ENCODE data around the gene SCNN1A. TPM values are rescaled to one million over a fixed set of nuclear protein-coding genes. Genes with fewer than 3 reads are reported as not detected.
A peak's percentile ranks its signal among the peaks of the same experiment; 100 is the strongest.

The SCNN1A gene
- total and polyA plus RNA-seq, 7 experiments from 2014 or later = 0.22 to 5.3 (median 1.6) TPM

- Histone ChIP-seq H3K36me3 (ENCODE audit: control insufficient read depth in 2 of 3, insufficient read depth in 3 of 3, low read length in 3 of 3) (no peaks in the 10 kb centered on the region), H3K4me3 (ENCODE audit: low read length) (no peak overlapping the region), H3K27me3 (ENCODE audit: control insufficient read depth in 2 of 2, insufficient read depth in 2 of 2, low read length in 2 of 2) (no peaks in the 10 kb centered on the region), H3K4me1 (ENCODE audit: control insufficient read depth in 2 of 2, insufficient read depth in 2 of 2, low read length in 2 of 2) (peaks cover 0 to 2% of the 10 kb centered on the region in 2 donors), H3K27ac (ENCODE audit: low read depth, low read length) (no peak overlapping the region), H3K9me3 (ENCODE audit: control insufficient read depth in 2 of 3, low read length in 3 of 3) (no peaks in the 10 kb centered on the region)
- ChIA-PET POLR2A (interaction anchor here (1.8 kb wide), 1 partner anchor 34 kb away, joined by 4 read pairs; no protein-coding TSS in a partner anchor), CTCF (interaction anchor here (4.3 kb wide), 1 partner anchor 35 kb away, joined by 19 read pairs; no protein-coding TSS in a partner anchor)
- no peak overlapping the region for H3K4me3 Mint-ChIP-seq
- ATAC-seq (no peak), DNase-seq (no peak)
- H3K9me3 Mint-ChIP-seq = no peaks in the 10 kb centered on the region
- H3K4me1 Mint-ChIP-seq = peaks cover 18 to 41% (median 32%) of the 10 kb centered on the region in 7 donors
- H3K36me3 Mint-ChIP-seq = no peaks in the 10 kb centered on the region
- intact Hi-C loops (cut with micrococcal nuclease) = no loop called here
- peak overlapping the region in 2 of 9 donors; percentile 24 to 55 for H3K27ac Mint-ChIP-seq
- H3K27me3 Mint-ChIP-seq = no peaks in the 10 kb centered on the region
Measured at GRCh38 chr12:6370576-6370935, 4.8 kb downstream of the SCNN1A start.

- no peaks in the 10 kb centered on the region for H3K9me3 ChIP-seq (ENCODE audit: control insufficient read depth in 2 of 3, low read length in 3 of 3)
- H3K27me3 Mint-ChIP-seq = no peaks in the 10 kb centered on the region
- no peak for ATAC-seq
- POLR2A ChIA-PET = interaction anchor here (0.6 to 1.8 kb wide), 2 partner anchors 25 to 33 kb away, joined by 3 to 4 read pairs; no protein-coding TSS in a partner anchor
- no peaks in the 10 kb centered on the region for H3K9me3 Mint-ChIP-seq
- DNase-seq = no peak
- no peak overlapping the region for H3K27ac ChIP-seq (ENCODE audit: low read depth, low read length)
- H3K4me3 Mint-ChIP-seq = no peak overlapping the region
- peak overlapping the region in 2 of 9 donors; percentile 3 to 24 for H3K27ac Mint-ChIP-seq
- H3K27me3 ChIP-seq (ENCODE audit: control insufficient read depth in 2 of 2, insufficient read depth in 2 of 2, low read length in 2 of 2) = no peaks in the 10 kb centered on the region
- no peaks in the 10 kb centered on the region for H3K4me1 ChIP-seq (ENCODE audit: control insufficient read depth in 2 of 2, insufficient read depth in 2 of 2, low read length in 2 of 2)
- intact Hi-C loops (cut with micrococcal nuclease) = no loop called here
- CTCF ChIA-PET = interaction anchor here (0.7 to 4.3 kb wide), 3 partner anchors 35 to 293 kb away, joined by 5 to 19 read pairs (median 5); no protein-coding TSS in a partner anchor
- no peaks in the 10 kb centered on the region for H3K36me3 Mint-ChIP-seq
- H3K4me3 ChIP-seq (ENCODE audit: low read length) = no peak overlapping the region
- no peaks in the 10 kb centered on the region for H3K36me3 ChIP-seq (ENCODE audit: control insufficient read depth in 2 of 3, insufficient read depth in 3 of 3, low read length in 3 of 3)
- H3K4me1 Mint-ChIP-seq = peaks cover 18 to 41% (median 31%) of the 10 kb centered on the region in 7 donors
Measured at GRCh38 chr12:6369916-6370575, 5.3 kb downstream of the SCNN1A start.

- Mint-ChIP-seq H3K9me3 (no peaks in the 10 kb centered on the region), H3K36me3 (no peaks in the 10 kb centered on the region), H3K4me1 (peaks cover 20 to 44% (median 35%) of the 10 kb centered on the region in 7 donors), H3K27me3 (no peaks in the 10 kb centered on the region), H3K4me3 (no peak overlapping the region), H3K27ac (peak overlapping the region in 3 of 9 donors; percentile 34 to 54 (median 36))
- H3K4me1 ChIP-seq (ENCODE audit: control insufficient read depth in 2 of 2, insufficient read depth in 2 of 2, low read length in 2 of 2) = no peaks in the 10 kb centered on the region
- ChIA-PET POLR2A (interaction anchor here (14.2 kb wide), 1 partner anchor 31 kb away, joined by 342 read pairs; the partner anchor contains the start of gene TNFRSF1A), CTCF (interaction anchor here (1.0 to 8.4 kb wide), 4 partner anchors 9 to 174 kb away, joined by 3 to 139 read pairs (median 3); no protein-coding TSS in a partner anchor)
- no peaks in the 10 kb centered on the region for H3K9me3 ChIP-seq (ENCODE audit: control insufficient read depth in 2 of 3, low read length in 3 of 3)
- no peak overlapping the region for H3K4me3 ChIP-seq (ENCODE audit: low read length)
- no peak overlapping the region for H3K27ac ChIP-seq (ENCODE audit: low read depth, low read length)
- no peaks in the 10 kb centered on the region for H3K36me3 ChIP-seq (ENCODE audit: control insufficient read depth in 2 of 3, insufficient read depth in 3 of 3, low read length in 3 of 3)
- DNase-seq (no peak), ATAC-seq (no peak)
- H3K27me3 ChIP-seq (ENCODE audit: control insufficient read depth in 2 of 2, insufficient read depth in 2 of 2, low read length in 2 of 2) = no peaks in the 10 kb centered on the region
- intact Hi-C loops (cut with micrococcal nuclease) = no loop called here
Measured at GRCh38 chr12:6368906-6369525, 6.3 kb downstream of the SCNN1A start.

- Mint-ChIP-seq H3K36me3 (no peaks in the 10 kb centered on the region), H3K27ac (peak overlapping the region in 8 of 9 donors; percentile 12 to 91 (median 66)), H3K9me3 (no peaks in the 10 kb centered on the region), H3K27me3 (no peaks in the 10 kb centered on the region), H3K4me1 (peaks cover 21 to 44% (median 37%) of the 10 kb centered on the region in 7 donors), H3K4me3 (peak overlapping the region in 2 of 10 donors; percentile 12 to 19)
- peaks cover 0 to 5% (median 0%) of the 10 kb centered on the region in 3 experiments for H3K36me3 ChIP-seq (ENCODE audit: control insufficient read depth in 2 of 3, insufficient read depth in 3 of 3, low read length in 3 of 3)
- no peak overlapping the region for H3K4me3 ChIP-seq (ENCODE audit: low read length)
- CTCF ChIA-PET = interaction anchor here (0.6 to 8.4 kb wide), 14 partner anchors 9 to 173 kb away, joined by 3 to 139 read pairs (median 4); partner anchors contain the start of gene TNFRSF1A
- intact Hi-C loops (cut with micrococcal nuclease) = loop anchor here (1.0 kb wide), 2 partner anchors 33 to 45 kb away; no protein-coding TSS in a partner anchor
- H3K27ac ChIP-seq (ENCODE audit: low read depth, low read length) = no peak overlapping the region
- POLR2A ChIA-PET = interaction anchor here (0.6 to 14.2 kb wide), 9 partner anchors 8 to 233 kb away, joined by 3 to 342 read pairs (median 4); partner anchors contain the start of gene TNFRSF1A
- H3K27me3 ChIP-seq (ENCODE audit: control insufficient read depth in 2 of 2, insufficient read depth in 2 of 2, low read length in 2 of 2) = no peaks in the 10 kb centered on the region
- no peaks in the 10 kb centered on the region for H3K9me3 ChIP-seq (ENCODE audit: control insufficient read depth in 2 of 3, low read length in 3 of 3)
- ATAC-seq (no peak), DNase-seq (no peak)
- no peaks in the 10 kb centered on the region for H3K4me1 ChIP-seq (ENCODE audit: control insufficient read depth in 2 of 2, insufficient read depth in 2 of 2, low read length in 2 of 2)
Measured at GRCh38 chr12:6367969-6368892, 7.1 kb downstream of the SCNN1A start.

- peak; percentile 70 for ATAC-seq
- Histone ChIP-seq H3K27me3 (ENCODE audit: control insufficient read depth in 2 of 2, insufficient read depth in 2 of 2, low read length in 2 of 2) (no peaks in the 10 kb centered on the region), H3K4me3 (ENCODE audit: low read length) (no peak overlapping the region), H3K36me3 (ENCODE audit: control insufficient read depth in 2 of 3, insufficient read depth in 3 of 3, low read length in 3 of 3) (peaks cover 0 to 5% (median 0%) of the 10 kb centered on the region in 3 experiments), H3K9me3 (ENCODE audit: control insufficient read depth in 2 of 3, low read length in 3 of 3) (no peaks in the 10 kb centered on the region), H3K27ac (ENCODE audit: low read depth, low read length) (no peak overlapping the region), H3K4me1 (ENCODE audit: control insufficient read depth in 2 of 2, insufficient read depth in 2 of 2, low read length in 2 of 2) (peaks cover 0 to 4% of the 10 kb centered on the region in 2 donors)
- DNase-seq = peak in 5 of 9 donors; percentile 27 to 57 (median 53)
- Mint-ChIP-seq H3K36me3 (no peaks in the 10 kb centered on the region), H3K9me3 (no peaks in the 10 kb centered on the region), H3K4me3 (peak overlapping the region in 2 of 10 donors; percentile 12 to 19), H3K4me1 (peaks cover 18 to 38% (median 35%) of the 10 kb centered on the region in 7 donors), H3K27me3 (no peaks in the 10 kb centered on the region), H3K27ac (peak overlapping the region in 8 of 9 donors; percentile 14 to 91 (median 70))
- CTCF ChIA-PET = interaction anchor here (0.6 to 8.4 kb wide), 16 partner anchors 8 to 172 kb away, joined by 3 to 139 read pairs (median 4); partner anchors contain the start of gene TNFRSF1A
- POLR2A ChIA-PET = interaction anchor here (0.6 to 14.2 kb wide), 11 partner anchors 9 to 232 kb away, joined by 3 to 342 read pairs (median 3); partner anchors contain the start of gene TNFRSF1A
- intact Hi-C loops (cut with micrococcal nuclease) = loop anchor here (1.0 kb wide), 2 partner anchors 32 to 44 kb away; no protein-coding TSS in a partner anchor
Measured at GRCh38 chr12:6367065-6367968, 8.0 kb downstream of the SCNN1A start.

Data from naive thymus-derived CD4-positive, alpha-beta T cell (primary cell).